Naive thymus-derived CD4-positive, alpha-beta T cell (primary cell): ENCODE measurements around the gene OR2AG2. TPM values are rescaled to one million over a fixed set of nuclear protein-coding genes. Genes with fewer than 3 reads are reported as not detected.

Experiments
- ATAC-seq: fragments of 150-1000 bp; cut with Tn5 transposase; 2 replicates; pipeline ENCODE4 v1.10.0; 2021; ENCODE audit warnings: mild to moderate bottlenecking, moderate library complexity
- CTCF ChIA-PET: fragments of 350-600 bp; sonication (Branson Sonifier 250); formaldehyde crosslinking; loops from one replicate; lab custom pipeline; 2021; ENCODE audit warnings: antibody characterized with exemption; lab: Charles Lee
- POLR2A ChIA-PET: fragments of 350-600 bp; sonication (Branson Sonifier 250); formaldehyde crosslinking; loops from one replicate; lab custom pipeline; 2021; ENCODE audit warnings: antibody characterized with exemption, inconsistent platforms; lab: Charles Lee
- DNase-seq, 9 donors: peaks; one replicate each; pipeline versions ENCODE4 v3.0.0 to v3.0.0-alpha.2; 2020 to 2022; ENCODE audit warnings: mixed read lengths in 1 of 9
- H3K27ac ChIP-seq: one replicate; pipeline ENCODE4 v1.7.0; 2013; ENCODE audit warnings: mild to moderate bottlenecking, low read depth, low read length, moderate library complexity
- H3K27me3 ChIP-seq, 2 donors: one replicate each; pipeline ENCODE4 v1.7.0; 2013; ENCODE audit warnings: low read length in 2 of 2, mild to moderate bottlenecking in 2 of 2, moderate library complexity in 2 of 2; ENCODE audit not compliant: control insufficient read depth in 2 of 2, insufficient read depth in 2 of 2
- H3K36me3 ChIP-seq, 3 experiments: 1 replicate in 2 of 3; 2 replicates in 1 of 3; pipeline ENCODE4 v1.7.0; 2013; ENCODE audit warnings: low read length in 3 of 3, mild to moderate bottlenecking in 3 of 3, moderate library complexity in 1 of 3; ENCODE audit not compliant: insufficient read depth in 3 of 3, control insufficient read depth in 2 of 3
- H3K4me1 ChIP-seq, 2 donors: one replicate each; pipeline ENCODE4 v1.7.0; 2013; ENCODE audit warnings: low read length in 2 of 2, mild to moderate bottlenecking in 2 of 2, moderate library complexity in 1 of 2; ENCODE audit not compliant: control insufficient read depth in 2 of 2, insufficient read depth in 2 of 2
- H3K4me3 ChIP-seq: 2 replicates; pipeline ENCODE4 v1.7.0; 2013; ENCODE audit warnings: mild to moderate bottlenecking, low read length
- H3K9me3 ChIP-seq, 3 experiments: 1 replicate in 2 of 3; 2 replicates in 1 of 3; pipeline ENCODE4 v1.7.0; 2013; ENCODE audit warnings: low read length in 3 of 3; ENCODE audit not compliant: control insufficient read depth in 2 of 3
- H3K27ac Mint-ChIP-seq, 9 donors: one replicate each; pipeline ENCODE4 v1.8.0; 2020 to 2022; ENCODE audit warnings: mixed read lengths in 9 of 9, mild to moderate bottlenecking in 8 of 9, moderate library complexity in 5 of 9, inconsistent platforms in 2 of 9
- H3K27me3 Mint-ChIP-seq, 5 donors: one replicate each; pipeline ENCODE4 v1.8.0; 2021 to 2022; ENCODE audit warnings: mixed read lengths in 5 of 5, mild to moderate bottlenecking in 1 of 5
- H3K36me3 Mint-ChIP-seq, 5 donors: one replicate each; pipeline ENCODE4 v1.8.0; 2020 to 2022; ENCODE audit warnings: mixed read lengths in 5 of 5, mild to moderate bottlenecking in 3 of 5, inconsistent platforms in 1 of 5
- H3K4me1 Mint-ChIP-seq, 7 donors: one replicate each; pipeline ENCODE4 v1.8.0; 2020 to 2022; ENCODE audit warnings: mixed read lengths in 7 of 7, mild to moderate bottlenecking in 3 of 7, inconsistent platforms in 1 of 7
- H3K4me3 Mint-ChIP-seq, 10 donors: one replicate each; pipeline ENCODE4 v1.8.0; 2020 to 2022; ENCODE audit warnings: mild to moderate bottlenecking in 10 of 10, mixed read lengths in 10 of 10, moderate library complexity in 6 of 10, inconsistent platforms in 2 of 10
- H3K9me3 Mint-ChIP-seq, 11 donors: one replicate each; pipeline ENCODE4 v1.8.0; 2020 to 2022; ENCODE audit warnings: mixed read lengths in 11 of 11, mild to moderate bottlenecking in 4 of 11, inconsistent platforms in 1 of 11, moderate library complexity in 1 of 11
- intact Hi-C, 2 donors: fragments of 100-400 bp; cut with micrococcal nuclease; formaldehyde crosslinking; loops; one replicate each; pipeline ENCODE4 v1.15.1; 2023
- polyA plus RNA-seq, 2 donors: library from polyadenylated mRNA; unstranded; fragments of 300-500 nt; fragmentation: Illumina TruSeq; gene quantifications; one replicate each; pipeline ENCODE4 v1.2.3, GENCODE V29; 2021
- total RNA-seq, 6 experiments: library from RNA in 5 of 6; stranded (reverse) in 5 of 6; gene quantifications; 1 replicate in 5 of 6; 2 replicates in 1 of 6; pipeline ENCODE4 v1.2.3 and lab custom pipeline; 2021 to 2026

Gene OR2AG2
- total and polyA plus RNA-seq, 7 experiments from 2014 or later: 0.15 TPM; not detected in 6

DNA sequence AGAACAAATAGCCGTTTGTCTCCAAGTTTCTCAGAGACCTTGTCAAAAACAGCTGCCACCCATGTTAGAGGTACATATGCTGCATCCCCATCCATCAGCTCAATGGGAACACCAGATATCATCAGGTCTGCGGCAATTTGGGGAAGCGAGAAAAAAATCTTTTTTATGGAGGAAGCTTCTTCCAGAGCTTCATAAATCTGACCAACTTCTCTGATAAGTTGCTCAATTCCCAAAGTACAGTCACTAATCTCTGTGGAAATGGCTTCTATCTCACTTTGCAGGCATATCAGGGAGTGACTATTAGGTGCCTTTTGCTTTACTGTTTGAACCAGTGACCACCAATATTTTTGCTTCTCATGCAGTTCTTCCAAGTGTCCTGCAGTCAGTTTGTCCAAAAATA is 54.4 kb downstream of the OR2AG2 start:
- peaks cover 0 to 39% (median 16%) of the 10 kb centered on the region in 3 experiments for H3K9me3 ChIP-seq
- intact Hi-C loops: no loop called here
- H3K36me3 ChIP-seq: peaks cover 0 to 22% (median 11%) of the 10 kb centered on the region in 3 experiments
- H3K4me1 ChIP-seq: peaks cover 19 to 28% of the 10 kb centered on the region in 2 donors
- DNase-seq: no peak
- Mint-ChIP-seq H3K27me3 (no peaks in the 10 kb centered on the region), H3K27ac (peak overlapping the region in 4 of 9 donors; percentile 1 to 65 (median 38)), H3K4me1 (peaks cover 18 to 66% (median 51%) of the 10 kb centered on the region in 7 donors), H3K36me3 (peaks cover 25 to 79% (median 70%) of the 10 kb centered on the region in 5 donors), H3K9me3 (peaks cover 7 to 93% (median 27%) of the 10 kb centered on the region in 11 donors), H3K4me3 (no peak overlapping the region)
- no peak for ATAC-seq
- no peak overlapping the region for H3K4me3 ChIP-seq
- ChIA-PET POLR2A (interaction anchor here (0.8 to 1.6 kb wide), 2 partner anchors 17 to 29 kb away, joined by 4 to 5 read pairs; no protein-coding TSS in a partner anchor), CTCF (interaction anchor here (1.0 to 1.5 kb wide), 3 partner anchors 20 to 42 kb away, joined by 3 to 4 read pairs (median 4); no protein-coding TSS in a partner anchor)
- H3K27me3 ChIP-seq: no peaks in the 10 kb centered on the region
- H3K27ac ChIP-seq: peak overlapping the region; percentile 11

Other genes starting within 250 kb of the OR2AG2 start
- gene RRP8, start 168.4 kb downstream of the OR2AG2 start, total RNA-seq: 10 to 100 TPM; 21.4 to 37.9 (median 27.9) TPM
- 10 to 100 TPM; 17.2 to 29.1 TPM for gene RRP8, start 168.4 kb downstream of the OR2AG2 start, polyA plus RNA-seq
- 100 to 1,000 TPM in 1 of 5 experiments, 10 to 100 TPM in 4; 34.4 to 165 (median 89.6) TPM for gene ILK, start 168.2 kb downstream of the OR2AG2 start, total RNA-seq
- gene ILK, start 168.2 kb downstream of the OR2AG2 start, polyA plus RNA-seq: 10 to 100 TPM; 67.8 to 79.7 TPM
- 100 to 1,000 TPM; 116 to 135 (median 128) TPM for gene TAF10, start 159.8 kb downstream of the OR2AG2 start, total RNA-seq
- 100 to 1,000 TPM; 210 to 247 TPM for gene TAF10, start 159.8 kb downstream of the OR2AG2 start, polyA plus RNA-seq
- gene TPP1, start 152.6 kb downstream of the OR2AG2 start, total RNA-seq: 100 to 1,000 TPM in 3 of 5 experiments, 10 to 100 TPM in 2; 49.9 to 160 (median 134) TPM
- 100 to 1,000 TPM in 1 of 2 donors, 10 to 100 TPM in 1; 91.6 to 116 TPM for gene TPP1, start 152.6 kb downstream of the OR2AG2 start, polyA plus RNA-seq
- gene DCHS1, start 116.2 kb downstream of the OR2AG2 start, total RNA-seq: 10 to 100 TPM in 3 of 5 experiments, 1 to 10 TPM in 1, under 1 TPM in 1; 0.48 to 12.5 (median 10.9) TPM
- 1 to 10 TPM; 2.7 to 4.8 TPM for gene DCHS1, start 116.2 kb downstream of the OR2AG2 start, polyA plus RNA-seq
- gene MRPL17, start 88.6 kb downstream of the OR2AG2 start, total RNA-seq: 10 to 100 TPM in 4 of 5 experiments, 1 to 10 TPM in 1; 10.0 to 70.3 (median 26.4) TPM
- gene MRPL17, start 88.6 kb downstream of the OR2AG2 start, polyA plus RNA-seq: 10 to 100 TPM; 21.6 to 33.4 TPM
- not detected for gene OR2AG1, start 11.0 kb upstream of the OR2AG2 start, total RNA-seq
- not detected for gene OR2AG1, start 11.0 kb upstream of the OR2AG2 start, polyA plus RNA-seq
- gene OR6A2, start 27.7 kb upstream of the OR2AG2 start, total RNA-seq: under 1 TPM in 1 of 5 experiments, not detected in 4; 0.34 TPM
- not detected for gene OR6A2, start 27.7 kb upstream of the OR2AG2 start, polyA plus RNA-seq
- not detected for gene OR10A5, start 73.7 kb upstream of the OR2AG2 start, total RNA-seq
- not detected for gene OR10A5, start 73.7 kb upstream of the OR2AG2 start, polyA plus RNA-seq
- gene OR10A2, start 91.1 kb upstream of the OR2AG2 start, total RNA-seq: under 1 TPM in 1 of 5 experiments, not detected in 4; 0.05 TPM
- not detected for gene OR10A2, start 91.1 kb upstream of the OR2AG2 start, polyA plus RNA-seq
- gene OR10A4, start 104.6 kb upstream of the OR2AG2 start, total RNA-seq: not detected
- gene OR10A4, start 104.6 kb upstream of the OR2AG2 start, polyA plus RNA-seq: not detected
- gene OR2D2, start 120.5 kb upstream of the OR2AG2 start, total RNA-seq: under 1 TPM in 1 of 5 experiments, not detected in 4; 0.27 TPM
- gene OR2D2, start 120.5 kb upstream of the OR2AG2 start, polyA plus RNA-seq: not detected
- not detected for gene OR2D3, start 149.0 kb upstream of the OR2AG2 start, total RNA-seq
- not detected for gene OR2D3, start 149.0 kb upstream of the OR2AG2 start, polyA plus RNA-seq
- 1 to 10 TPM in 1 of 5 experiments, under 1 TPM in 3, not detected in 1; 0.35 to 2.4 (median 0.55) TPM for gene ZNF215, start 154.4 kb upstream of the OR2AG2 start, total RNA-seq
- gene ZNF215, start 154.4 kb upstream of the OR2AG2 start, polyA plus RNA-seq: under 1 TPM in 1 of 2 donors, not detected in 1; 0.43 TPM
- not detected for gene ZNF214, start 248.4 kb upstream of the OR2AG2 start, total RNA-seq
- gene ZNF214, start 248.4 kb upstream of the OR2AG2 start, polyA plus RNA-seq: not detected
- under 1 TPM in 2 of 5 experiments, not detected in 3; 0.17 TPM for gene NLRP14, start 248.5 kb upstream of the OR2AG2 start, total RNA-seq
- not detected for gene NLRP14, start 248.5 kb upstream of the OR2AG2 start, polyA plus RNA-seq